GM20000 (cell line): Measurements from ENCODE around the gene ASTN2.

Experiments
- DNase-seq: peaks from one replicate; pipeline ENCODE4 v3.0.0; 2012; ENCODE audit warnings: low spot score
- TF ChIP-seq, protein P1 (sequence below): IDR thresholded peaks from 2 replicates; pipeline ENCODE4 v1.5.1; 2012; ENCODE audit warnings: mild to moderate bottlenecking, control low read depth; ENCODE audit errors: extremely low read depth, missing control alignments

Gene ASTN2

GRCh38 chr9:116760636-116761035, 654.2 kb downstream of the ASTN2 start:
- DNase-seq = no peak
- TF ChIP-seq, protein P1, sequence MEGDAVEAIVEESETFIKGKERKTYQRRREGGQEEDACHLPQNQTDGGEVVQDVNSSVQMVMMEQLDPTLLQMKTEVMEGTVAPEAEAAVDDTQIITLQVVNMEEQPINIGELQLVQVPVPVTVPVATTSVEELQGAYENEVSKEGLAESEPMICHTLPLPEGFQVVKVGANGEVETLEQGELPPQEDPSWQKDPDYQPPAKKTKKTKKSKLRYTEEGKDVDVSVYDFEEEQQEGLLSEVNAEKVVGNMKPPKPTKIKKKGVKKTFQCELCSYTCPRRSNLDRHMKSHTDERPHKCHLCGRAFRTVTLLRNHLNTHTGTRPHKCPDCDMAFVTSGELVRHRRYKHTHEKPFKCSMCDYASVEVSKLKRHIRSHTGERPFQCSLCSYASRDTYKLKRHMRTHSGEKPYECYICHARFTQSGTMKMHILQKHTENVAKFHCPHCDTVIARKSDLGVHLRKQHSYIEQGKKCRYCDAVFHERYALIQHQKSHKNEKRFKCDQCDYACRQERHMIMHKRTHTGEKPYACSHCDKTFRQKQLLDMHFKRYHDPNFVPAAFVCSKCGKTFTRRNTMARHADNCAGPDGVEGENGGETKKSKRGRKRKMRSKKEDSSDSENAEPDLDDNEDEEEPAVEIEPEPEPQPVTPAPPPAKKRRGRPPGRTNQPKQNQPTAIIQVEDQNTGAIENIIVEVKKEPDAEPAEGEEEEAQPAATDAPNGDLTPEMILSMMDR = no peak

DNA sequence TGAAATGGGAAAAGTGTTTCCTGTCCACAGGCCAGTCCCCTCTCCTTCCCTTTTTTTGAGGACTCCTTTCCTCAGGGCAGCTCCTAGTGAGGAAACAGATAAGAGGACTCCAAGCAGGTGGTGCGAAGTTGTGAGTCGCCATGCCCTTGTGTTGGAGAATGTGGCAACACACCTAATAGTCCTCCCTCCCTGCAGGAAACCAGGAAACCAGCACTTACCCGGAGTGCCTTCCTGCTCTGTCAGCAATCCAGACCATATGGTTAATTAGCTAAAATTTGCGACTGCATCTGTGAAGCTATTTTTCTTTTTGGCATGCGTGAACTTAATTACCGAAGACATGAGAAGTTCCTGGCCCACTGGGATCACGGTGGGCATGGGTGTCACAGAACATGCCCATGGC, 657.8 kb downstream of the ASTN2 start:
- TF ChIP-seq, protein P1 = no peak
- DNase-seq = no peak

- TF ChIP-seq, protein P1 = no peak
- no peak for DNase-seq
Measured at GRCh38 chr9:116753389-116753788, 661.5 kb downstream of the ASTN2 start.

DNA sequence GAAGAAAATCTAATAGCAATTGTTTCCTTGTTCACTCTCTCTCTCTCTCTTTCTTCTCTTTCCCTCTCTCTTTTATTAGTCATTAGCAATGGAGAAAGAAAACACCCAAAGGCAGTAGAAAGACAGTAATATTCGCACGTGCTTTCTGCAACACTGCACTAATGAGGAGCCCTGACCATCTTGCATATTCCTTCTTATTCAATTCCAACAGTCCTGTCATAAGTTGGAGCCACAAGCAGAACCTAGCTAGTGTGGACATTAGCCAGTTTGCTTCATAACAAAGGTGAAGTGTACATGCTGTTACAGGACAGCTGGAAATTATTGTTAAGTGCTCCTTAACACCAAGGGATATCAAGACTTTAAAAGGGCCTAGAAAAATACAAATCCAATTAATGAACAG, 664.3 kb downstream of the ASTN2 start:
- TF ChIP-seq, protein P1 = no peak
- no peak for DNase-seq

- no peak for DNase-seq
- TF ChIP-seq, protein P1 = no peak
Measured at GRCh38 chr9:116749772-116750171, 665.1 kb downstream of the ASTN2 start.

DNA sequence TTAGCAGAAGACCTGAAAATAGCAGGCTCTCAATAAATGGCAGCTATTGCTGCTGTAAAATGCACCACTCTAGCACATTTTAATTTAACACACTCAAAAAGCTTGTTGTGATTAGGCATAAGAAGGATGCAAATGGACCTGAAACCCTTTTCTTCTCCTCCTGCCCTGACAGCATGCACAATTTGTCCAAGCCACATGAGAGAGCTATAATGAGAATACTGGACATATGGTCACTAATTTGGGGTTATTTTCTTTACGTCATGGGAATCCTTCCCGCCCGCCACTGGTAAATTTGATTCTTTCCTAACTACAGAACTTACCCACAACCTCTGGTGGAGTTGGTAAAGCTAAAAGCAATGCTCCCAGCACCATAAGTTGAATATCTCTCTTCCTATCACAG, 665.7 kb downstream of the ASTN2 start:
- TF ChIP-seq, protein P1 = no peak
- DNase-seq = no peak

- no peak for DNase-seq
- TF ChIP-seq, protein P1 = no peak
Measured at GRCh38 chr9:116741742-116742141, 673.1 kb downstream of the ASTN2 start.
